Caco-2 (cell line): ENCODE results near the gene CACNA2D1. TPM values are rescaled to one million over a fixed set of nuclear protein-coding genes. Genes with fewer than 3 reads are reported as not detected.

Experiments
- Bru-seq: library from RNA; stranded (reverse); fragments of 400-500 nt; gene quantifications from one replicate; lab custom pipeline; 2021; lab: Mats Ljungman, UMichigan
- BruChase-seq, 2 experiments: library from RNA; stranded (reverse); fragments of 400-500 nt; gene quantifications; one replicate each; lab custom pipeline; 2021; lab: Mats Ljungman, UMichigan
- BruUV-seq: library from RNA; stranded (reverse); fragments of 400-500 nt; replicated peaks from 2 replicates; lab custom pipeline; 2021; lab: Mats Ljungman, UMichigan
- CTCF ChIA-PET: fragments of 300-600 bp; sonication (Branson Sonifier 250); formaldehyde crosslinking; loops from one replicate; lab custom pipeline; 2022; ENCODE audit warnings: antibody characterized with exemption; lab: Charles Lee
- POLR2A ChIA-PET: fragments of 300-600 bp; sonication (Branson Sonifier 250); formaldehyde crosslinking; loops from one replicate; lab custom pipeline; 2022; ENCODE audit warnings: antibody characterized with exemption; lab: Charles Lee
- DNase-seq, 2 experiments: peaks; one replicate each; pipeline versions ENCODE4 v3.0.0 to v3.0.0-alpha.2; 2020 to 2022
- H3K27me3 ChIP-seq: replicated peaks from 2 replicates; pipeline ENCODE4 v1.6.0; 2011; ENCODE audit warnings: low read length; ENCODE audit not compliant: control insufficient read depth, insufficient read depth
- H3K36me3 ChIP-seq: 2 replicates; pipeline ENCODE4 v1.5.1; 2011; ENCODE audit warnings: low read length; ENCODE audit not compliant: control insufficient read depth, insufficient read depth
- H3K4me1 ChIP-seq: fragments of 250-450 bp; sonication (Bioruptor Pico); 2 replicates; pipeline ENCODE4 v1.5.1; 2020; ENCODE audit warnings: mild to moderate bottlenecking
- H3K4me3 ChIP-seq: 2 replicates; pipeline ENCODE4 v1.5.1; 2011; ENCODE audit warnings: low read depth, mild to moderate bottlenecking, control low read depth, low read length
- H3K9me3 ChIP-seq: fragments of 250-450 bp; sonication (Bioruptor Pico); 2 replicates; pipeline ENCODE4 v1.5.1; 2020; ENCODE audit warnings: mild to moderate bottlenecking, moderate library complexity
- H3K27ac Mint-ChIP-seq: one replicate; pipeline ENCODE4 v1.8.0; 2022; ENCODE audit warnings: mixed read lengths; ENCODE audit not compliant: unreplicated experiment
- H3K27me3 Mint-ChIP-seq: one replicate; pipeline ENCODE4 v1.8.0; 2022; ENCODE audit warnings: mixed read lengths; ENCODE audit not compliant: insufficient read depth, unreplicated experiment
- H3K36me3 Mint-ChIP-seq: one replicate; pipeline ENCODE4 v1.8.0; 2022; ENCODE audit warnings: mild to moderate bottlenecking, mixed read lengths; ENCODE audit not compliant: insufficient read depth, unreplicated experiment
- H3K4me1 Mint-ChIP-seq: one replicate; pipeline ENCODE4 v1.8.0; 2022; ENCODE audit warnings: low read depth, mixed read lengths; ENCODE audit not compliant: unreplicated experiment
- H3K4me3 Mint-ChIP-seq: one replicate; pipeline ENCODE4 v1.8.0; 2022; ENCODE audit warnings: mild to moderate bottlenecking, moderate library complexity, mixed read lengths; ENCODE audit not compliant: unreplicated experiment
- H3K9me3 Mint-ChIP-seq: one replicate; pipeline ENCODE4 v1.8.0; 2022; ENCODE audit warnings: mixed read lengths; ENCODE audit not compliant: unreplicated experiment
- CTCF ChIP-seq, 2 experiments: fragments of 200-600 bp in 1 of 2; IDR thresholded peaks; 1 replicate in 1 of 2; 2 replicates in 1 of 2; pipeline versions ENCODE4 v1.5.1 to v1.8.0; 2011 to 2022; ENCODE audit warnings: antibody characterized with exemption in 1 of 2, control low read depth in 1 of 2, inconsistent platforms in 1 of 2, low read depth in 1 of 2, low read length in 1 of 2, mild to moderate bottlenecking in 1 of 2, moderate library complexity in 1 of 2; ENCODE audit not compliant: insufficient read depth in 1 of 2, severe bottlenecking in 1 of 2, unreplicated experiment in 1 of 2
- intact Hi-C: fragments of 100-400 bp; cut with micrococcal nuclease; formaldehyde crosslinking; loops from one replicate; pipeline ENCODE4 v1.10.0; 2022; ENCODE audit not compliant: unreplicated experiment
- long read RNA-seq: library from polyadenylated mRNA; stranded (forward); transcript quantifications from one replicate; pipeline ENCODE4 v2.0.0, GENCODE V29; 2022
- total RNA-seq: library from RNA; stranded (reverse); gene quantifications from 2 replicates; pipeline ENCODE4 v1.2.3, GENCODE V29; 2022

CACNA2D1 gene
- total RNA-seq (not detected in 2 replicates), Bru-seq, nascent RNA (percentile 6 among the genes with signal in this experiment), BruChase-seq, experiment 1, labeled RNA remaining after a 2-hour chase (percentile 4 among the genes with signal in this experiment), BruChase-seq, experiment 2, labeled RNA remaining after a 6-hour chase (percentile 3 among the genes with signal in this experiment)
- long read RNA-seq = 0 reads

GRCh38 chr7:82443547-82444219, at the start of gene CACNA2D1:
Gene CACNA2D1, minus strand, starts transcription at chr7:82443777.
- Histone ChIP-seq H3K27me3 (no peaks in the 10 kb centered on the region), H3K36me3 (no peaks in the 10 kb centered on the region), H3K4me1 (peaks cover 8% of the 10 kb centered on the region; the same call in 1 of the 2 replicates), H3K4me3 (peak within 1 kb of the TSS; percentile 48), H3K9me3 (no peaks in the 10 kb centered on the region)
- peak within 1 kb of the TSS; percentile 64 for H3K4me3 Mint-ChIP-seq
- TF ChIP-seq CTCF (IDR thresholded peaks at IDR 0.05; ENCODE audit: insufficient read depth in 1 of 2, low read depth in 1 of 2, low read length in 1 of 2, severe bottlenecking in 1 of 2, unreplicated experiment in 1 of 2) = no peak
- no peaks in the 10 kb centered on the region for H3K4me1 Mint-ChIP-seq
- H3K27ac Mint-ChIP-seq = no peak within 1 kb of the TSS
- intact Hi-C loops = no loop called here
- CTCF ChIA-PET = no interaction called here
- peaks cover 25% of the 10 kb centered on the region for H3K27me3 Mint-ChIP-seq
- POLR2A ChIA-PET = no interaction called here
- BruUV-seq = no TSS peak
- no peaks in the 10 kb centered on the region for H3K36me3 Mint-ChIP-seq
- H3K9me3 Mint-ChIP-seq = no peaks in the 10 kb centered on the region
- peak; percentile 35 to 48 for DNase-seq

GRCh38 chr7:82481499-82482097, 38.0 kb upstream of the CACNA2D1 start:
- H3K4me3 ChIP-seq = no peak overlapping the region
- intact Hi-C loops = loop anchor here (1.0 to 5.0 kb wide), 3 partner anchors 246 to 437 kb away; no protein-coding TSS in a partner anchor
- no peaks in the 10 kb centered on the region for H3K36me3 Mint-ChIP-seq
- TF ChIP-seq CTCF (IDR thresholded peaks at IDR 0.05; ENCODE audit: insufficient read depth in 1 of 2, low read depth in 1 of 2, low read length in 1 of 2, severe bottlenecking in 1 of 2, unreplicated experiment in 1 of 2) = peak; percentile 63 to 81
- POLR2A ChIA-PET = no interaction called here
- H3K27me3 ChIP-seq = no peaks in the 10 kb centered on the region
- no peak overlapping the region for H3K4me3 Mint-ChIP-seq
- CTCF ChIA-PET = no interaction called here
- no TSS peak for BruUV-seq
- no peak for DNase-seq
- no peaks in the 10 kb centered on the region for H3K4me1 ChIP-seq
- H3K9me3 Mint-ChIP-seq = peaks cover 6% of the 10 kb centered on the region
- peaks cover 2% of the 10 kb centered on the region for H3K27me3 Mint-ChIP-seq
- H3K9me3 ChIP-seq = no peaks in the 10 kb centered on the region
- H3K27ac Mint-ChIP-seq = no peak overlapping the region
- H3K36me3 ChIP-seq = no peaks in the 10 kb centered on the region
- no peaks in the 10 kb centered on the region for H3K4me1 Mint-ChIP-seq

GRCh38 chr7:82477733-82478515, 34.3 kb upstream of the CACNA2D1 start:
- no peaks in the 10 kb centered on the region for H3K4me1 ChIP-seq
- H3K4me3 ChIP-seq = no peak overlapping the region
- no peaks in the 10 kb centered on the region for H3K9me3 ChIP-seq
- BruUV-seq = no TSS peak
- H3K4me3 Mint-ChIP-seq = no peak overlapping the region
- H3K4me1 Mint-ChIP-seq = no peaks in the 10 kb centered on the region
- POLR2A ChIA-PET = no interaction called here
- peaks cover 5% of the 10 kb centered on the region for H3K27me3 Mint-ChIP-seq
- DNase-seq = no peak
- no peaks in the 10 kb centered on the region for H3K27me3 ChIP-seq
- no peak overlapping the region for H3K27ac Mint-ChIP-seq
- H3K36me3 Mint-ChIP-seq = no peaks in the 10 kb centered on the region
- H3K9me3 Mint-ChIP-seq = no peaks in the 10 kb centered on the region
- intact Hi-C loops = no loop called here
- CTCF ChIA-PET = no interaction called here
- no peaks in the 10 kb centered on the region for H3K36me3 ChIP-seq
- TF ChIP-seq CTCF (IDR thresholded peaks at IDR 0.05; ENCODE audit: insufficient read depth in 1 of 2, low read depth in 1 of 2, low read length in 1 of 2, severe bottlenecking in 1 of 2, unreplicated experiment in 1 of 2) = no peak
